Stimulated activated CD8-positive, alpha-beta memory T cell treated with anti-CD3 and anti-CD28 coated beads, Interleukin-4, amount 100 ng/mL, for 4 hours (primary cell): ENCODE results near the gene PPP1R16B.
"Not testable (repeated sequence)": the region's sequence is repeated elsewhere in the genome, so short reads cannot be mapped to it uniquely, and the experiment has no call there.

ENCODE experiments used
- DNase-seq, 2 donors: peaks; one replicate each; pipeline ENCODE4 v3.0.0-alpha.2; 2020; ENCODE audit warnings: low read depth in 2 of 2, low spot score in 1 of 2

Gene PPP1R16B

DNA sequence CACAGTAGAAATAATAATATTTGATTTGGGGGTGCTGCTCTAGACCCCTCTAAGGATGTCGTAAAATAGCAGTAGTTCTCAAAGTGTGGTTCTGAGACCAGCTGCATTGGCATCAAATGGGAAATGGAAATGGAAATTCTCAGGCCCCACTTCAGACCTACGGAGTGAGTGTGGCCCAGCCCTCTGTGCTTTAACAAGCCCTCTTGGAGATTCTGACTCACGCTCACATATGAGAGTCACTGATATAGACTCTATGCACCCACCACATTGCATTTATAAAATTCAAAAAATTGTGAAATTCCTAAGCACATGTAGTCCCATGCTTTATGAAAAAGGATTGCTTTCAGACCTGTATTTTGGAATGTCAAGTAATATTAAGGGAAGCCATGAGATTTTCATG lies 14.2 kb upstream of the PPP1R16B start:
- DNase-seq = no peak

DNA sequence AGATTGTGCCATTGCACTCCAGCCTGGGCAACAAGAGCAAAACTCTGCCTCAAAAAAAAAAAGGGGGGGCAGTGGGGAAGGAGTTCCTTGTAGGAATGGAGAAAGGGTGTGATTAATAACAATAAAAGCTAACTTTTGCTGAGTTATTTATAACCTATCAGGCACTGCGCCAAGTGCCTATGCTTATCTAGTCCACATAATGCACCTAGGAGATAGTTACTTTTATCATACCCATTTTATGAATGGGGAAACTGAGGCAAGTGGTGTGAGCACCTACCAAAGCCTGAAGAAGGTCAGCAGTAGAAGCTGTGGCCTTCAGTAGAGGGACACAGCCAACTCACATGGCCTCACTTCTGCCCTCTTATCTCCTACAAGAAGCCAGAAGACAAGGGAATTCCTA lies 13.6 kb upstream of the PPP1R16B start:
- no peak for DNase-seq

DNA sequence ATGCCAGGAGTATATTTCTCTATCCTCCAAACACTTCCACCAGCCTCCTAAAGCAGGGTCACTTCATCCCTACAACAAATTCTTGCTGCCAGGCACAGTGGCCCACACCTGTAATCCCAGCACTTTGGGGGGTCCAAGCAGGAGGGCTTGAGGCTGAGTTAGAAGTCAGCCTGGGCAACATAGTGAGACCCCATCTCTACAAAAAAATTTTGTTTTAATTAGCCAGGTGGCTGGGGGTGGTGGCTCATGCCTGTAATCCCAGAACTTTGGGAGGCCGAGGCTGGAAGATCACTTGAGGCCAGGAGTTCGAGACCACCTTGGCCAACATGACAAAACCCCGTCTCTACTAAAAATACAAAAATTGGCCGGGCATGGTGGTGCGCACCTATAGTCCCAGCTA lies 11.4 kb upstream of the PPP1R16B start:
- not testable (repeated sequence) for DNase-seq

DNA sequence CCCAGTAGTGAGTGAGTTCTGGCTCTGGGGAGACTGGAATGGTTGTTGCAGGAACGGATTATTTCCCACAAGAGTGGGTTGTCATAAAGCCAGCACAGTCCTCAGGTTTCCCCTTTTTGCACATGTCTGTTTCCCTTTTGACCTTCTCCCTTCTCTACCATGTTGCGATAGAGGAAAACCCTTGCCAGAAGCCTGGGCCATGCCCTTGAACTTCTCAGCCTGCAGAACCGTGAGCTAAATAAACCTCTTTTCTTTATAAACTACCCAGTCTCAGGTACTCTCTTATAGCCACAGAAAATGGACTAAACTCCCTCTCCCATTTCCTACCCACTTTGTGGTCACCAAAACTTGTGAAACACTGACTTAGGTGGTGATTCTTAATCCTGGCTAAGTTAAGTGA lies 7.2 kb upstream of the PPP1R16B start:
- no peak for DNase-seq

DNA sequence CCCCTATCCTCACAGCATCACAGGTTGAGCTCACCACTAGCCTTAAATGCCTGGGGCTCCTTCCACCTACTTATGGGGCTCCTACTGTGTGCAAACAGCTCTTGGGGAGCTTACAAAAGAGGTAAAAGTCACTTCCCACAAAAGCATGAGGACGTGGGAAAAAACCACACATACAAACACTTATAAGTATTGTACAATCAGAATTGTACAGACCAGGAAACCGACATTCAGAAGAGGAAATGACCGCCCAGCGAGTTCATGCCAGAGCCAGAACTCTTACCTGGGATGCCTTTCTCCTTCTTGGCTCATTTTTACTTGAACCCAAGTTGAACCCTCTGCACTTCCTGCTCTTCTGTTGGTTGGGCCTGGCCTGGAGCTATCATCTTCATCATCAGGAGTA lies 6.3 kb upstream of the PPP1R16B start:
- no peak for DNase-seq

DNA sequence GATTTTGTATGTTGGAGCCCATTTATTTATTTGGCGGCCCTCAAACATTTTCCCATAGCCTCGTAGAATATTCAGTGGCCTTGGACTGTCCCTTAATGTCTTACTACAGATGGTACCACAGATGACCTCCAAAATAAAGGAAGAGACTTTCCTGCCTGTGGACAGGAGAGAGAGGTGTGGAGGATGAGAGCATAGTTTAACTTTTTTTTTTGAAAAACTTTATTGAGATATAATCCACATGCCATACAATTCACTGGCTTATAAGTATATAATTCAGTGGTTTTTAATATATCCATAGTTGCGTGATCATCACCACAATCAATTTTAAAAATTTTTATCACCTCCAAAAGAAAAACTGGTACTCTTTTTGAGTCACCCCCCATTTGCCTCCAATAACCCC lies 4.6 kb upstream of the PPP1R16B start:
- DNase-seq = no peak

DNA sequence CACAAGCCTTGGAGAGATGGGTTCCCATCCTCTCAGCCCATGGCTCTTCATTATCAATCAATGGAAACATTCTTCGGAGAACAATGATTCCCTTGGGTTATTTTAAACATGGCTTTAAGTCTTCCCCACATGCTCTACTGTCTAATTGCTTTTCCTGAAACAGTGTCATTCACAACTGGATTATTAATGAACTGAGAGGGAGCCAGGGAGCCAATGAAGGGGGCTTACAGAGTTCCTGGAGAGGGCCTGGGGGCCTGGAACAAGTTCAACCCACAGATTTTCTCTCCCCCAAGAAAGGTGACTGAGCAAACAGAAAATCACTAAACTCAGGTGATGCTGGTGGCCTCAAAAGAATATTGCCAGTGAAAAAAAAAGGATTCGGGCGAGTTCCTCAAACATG lies 1.3 kb upstream of the PPP1R16B start:
- no peak for DNase-seq

DNA sequence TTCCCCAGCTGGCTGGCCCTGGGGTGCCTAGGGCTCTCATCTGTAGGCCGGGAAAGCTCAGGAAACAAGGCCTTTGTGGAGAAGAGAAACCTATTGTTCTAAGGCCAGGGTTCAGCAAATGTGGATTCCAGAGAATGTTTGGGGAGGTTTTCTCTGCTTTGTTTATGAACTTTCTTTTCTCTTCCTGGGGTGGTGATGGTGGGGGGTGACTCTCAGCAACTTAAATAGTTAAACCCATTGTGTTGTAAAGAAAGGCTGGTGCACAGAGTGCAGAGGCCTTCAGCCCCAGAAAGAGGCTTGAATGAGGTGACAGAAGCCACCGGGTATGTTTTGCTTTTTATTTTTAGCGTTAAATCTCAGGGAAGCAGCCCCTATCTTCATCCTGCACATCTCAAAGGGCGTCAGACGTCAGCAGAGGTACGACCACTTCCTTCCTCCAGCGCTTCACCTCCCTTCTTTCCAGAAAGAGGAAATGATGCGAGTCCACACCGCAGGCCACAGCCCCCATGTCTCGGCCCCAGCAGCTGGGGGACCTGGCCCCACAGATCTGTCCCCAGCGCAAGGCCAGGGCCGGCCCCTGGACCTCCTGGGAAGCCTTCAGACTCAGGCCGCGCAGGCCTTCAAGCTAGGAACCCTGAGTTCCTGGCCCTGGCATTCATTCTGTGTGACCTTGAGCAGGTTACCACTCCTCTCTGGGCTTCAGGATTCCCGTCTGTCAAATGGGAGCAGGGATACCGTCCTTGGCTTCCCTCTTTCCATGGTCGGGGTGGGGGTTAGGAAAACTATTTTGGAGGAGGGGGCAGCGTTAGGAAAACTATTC lies 605 bp upstream of the PPP1R16B start:
- DNase-seq = peak; percentile 42 to 55

DNA sequence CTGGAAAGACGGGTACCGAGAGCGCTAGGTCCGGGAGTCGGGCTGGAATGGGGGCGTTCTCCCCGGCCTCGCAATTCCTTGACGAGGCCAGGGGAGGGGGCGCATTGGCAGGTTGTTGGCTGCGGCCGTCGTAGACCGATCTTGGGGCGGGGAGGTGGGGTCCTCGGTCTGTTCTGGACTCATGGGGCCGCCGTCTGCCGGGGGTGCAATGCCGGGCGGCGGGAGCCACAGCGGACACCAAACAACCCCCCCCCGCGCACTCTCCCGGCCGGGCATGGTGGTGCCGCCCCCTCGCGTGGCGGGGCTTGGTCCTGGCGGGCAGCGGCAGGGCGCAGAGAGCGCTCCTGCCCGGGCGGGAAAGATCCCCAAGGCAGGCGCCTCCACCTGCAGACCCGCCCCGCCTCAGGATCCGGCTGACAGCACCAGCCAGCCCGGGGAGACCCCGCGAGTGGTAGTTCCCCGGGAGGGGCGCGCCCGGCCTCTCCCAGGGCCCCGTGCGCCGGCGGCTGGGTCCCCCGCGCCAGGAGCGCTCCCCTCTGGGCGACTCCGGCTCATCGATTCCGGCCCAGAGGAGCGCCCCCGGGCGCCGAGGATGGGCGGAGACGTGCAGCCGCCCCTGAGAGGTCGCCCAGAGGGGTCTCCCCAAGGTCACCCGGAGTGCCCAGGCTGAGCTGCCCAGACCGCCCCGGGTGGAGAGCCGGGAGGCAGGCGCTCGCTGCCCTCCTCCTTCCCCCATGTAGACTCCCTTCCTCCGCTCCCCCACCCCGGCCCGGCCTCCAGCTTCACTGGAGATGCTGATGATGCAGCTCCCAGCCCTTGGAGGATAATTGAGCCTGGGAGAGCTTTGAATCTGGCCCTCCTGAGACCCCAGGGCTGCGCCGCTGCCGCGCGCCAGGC lies 709 bp downstream of the PPP1R16B start:
- DNase-seq = peak in 1 of 2 donors; percentile 9

DNA sequence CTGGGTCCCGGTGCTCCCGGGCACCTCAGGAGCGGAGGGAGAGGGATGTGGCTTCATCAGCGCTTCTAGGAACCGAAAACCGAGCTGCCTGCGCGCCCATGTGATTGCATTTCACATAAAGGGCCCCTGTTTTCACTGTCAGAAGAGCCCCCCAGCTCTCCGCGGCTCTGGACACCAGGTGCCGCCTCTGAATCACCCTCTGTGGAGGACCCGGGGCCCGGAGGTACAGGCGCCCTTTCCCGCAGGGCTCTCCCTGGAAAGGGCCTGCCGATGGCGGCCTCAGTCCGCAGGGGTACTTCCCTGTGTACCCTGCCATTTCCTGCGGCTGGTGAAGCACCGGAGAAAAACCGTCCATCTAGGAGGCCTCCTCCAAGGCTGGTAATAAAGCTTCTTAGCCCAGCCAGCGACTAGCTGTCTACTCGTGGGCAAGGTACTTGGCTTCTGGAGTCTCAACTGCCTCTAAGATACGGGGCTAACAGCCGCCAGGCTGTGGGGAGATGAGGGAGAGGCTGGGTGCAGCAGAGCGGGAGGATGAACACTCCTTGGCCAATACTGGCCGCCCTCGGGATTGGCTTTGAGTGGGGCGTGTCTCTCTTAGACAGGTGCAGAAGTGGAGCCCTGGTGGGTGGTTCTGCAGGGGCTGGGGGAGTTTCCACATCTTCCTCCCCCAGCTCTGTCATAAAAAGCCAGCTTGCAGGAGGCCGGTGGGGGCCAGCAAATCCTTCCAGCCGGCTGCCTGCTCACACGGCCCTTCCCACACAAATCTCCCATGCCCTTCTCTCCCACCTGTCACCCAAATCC lies 1.6 kb downstream of the PPP1R16B start:
- DNase-seq = peak in 1 of 2 donors; percentile 21

DNA sequence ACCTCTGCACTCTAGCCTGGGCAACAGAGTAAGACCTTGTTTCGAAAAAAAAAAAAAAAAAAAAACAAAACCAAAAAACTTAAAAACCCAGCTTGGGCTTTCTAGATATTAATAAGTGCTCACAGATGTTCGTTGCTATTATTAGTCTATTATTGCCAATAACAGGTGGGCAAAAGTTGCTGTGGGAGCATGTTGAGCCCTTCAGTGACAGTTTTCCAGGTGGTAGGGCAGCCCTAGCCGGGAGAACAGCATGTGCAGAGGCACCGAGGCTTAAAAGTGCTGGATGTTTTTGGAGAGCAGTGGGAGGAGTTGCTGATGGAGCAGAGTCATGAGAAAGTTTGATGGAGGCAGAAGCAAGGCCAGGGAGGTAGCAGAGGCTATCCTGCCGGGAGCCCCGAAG lies 4.4 kb downstream of the PPP1R16B start:
- no peak for DNase-seq

DNA sequence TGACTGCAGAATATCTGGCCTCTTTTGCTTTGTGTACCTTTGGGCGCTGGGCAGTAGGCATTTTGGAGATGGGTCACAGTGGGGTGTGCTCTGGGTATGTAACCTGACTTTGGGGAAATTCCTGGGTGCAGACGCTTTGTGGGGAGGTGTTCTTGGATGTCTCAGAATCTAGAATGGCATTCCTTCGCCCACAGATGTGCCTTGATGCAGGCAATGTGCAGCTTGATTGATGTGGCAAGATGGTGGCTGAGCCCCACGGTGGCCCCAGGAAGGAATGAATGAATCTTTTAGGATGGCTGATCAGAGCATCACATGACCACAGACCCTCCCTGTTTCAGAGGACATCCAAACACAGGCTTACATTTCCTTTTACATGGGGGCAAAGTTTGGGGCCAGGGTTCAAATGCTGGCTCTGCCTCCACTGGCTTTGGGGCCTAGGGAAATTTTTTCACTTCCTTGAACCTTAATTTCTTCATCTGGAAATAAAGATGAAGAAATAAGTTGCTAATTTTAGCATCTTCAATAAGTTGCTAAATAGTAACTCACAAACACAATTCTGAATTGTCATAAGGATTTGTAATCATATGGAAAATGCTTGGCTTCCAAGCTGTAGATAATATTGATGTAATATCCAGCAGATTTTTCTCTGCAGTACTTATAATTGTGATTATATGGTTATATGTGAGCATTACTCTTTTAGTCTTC lies 5.6 kb downstream of the PPP1R16B start:
- DNase-seq = no peak

DNA sequence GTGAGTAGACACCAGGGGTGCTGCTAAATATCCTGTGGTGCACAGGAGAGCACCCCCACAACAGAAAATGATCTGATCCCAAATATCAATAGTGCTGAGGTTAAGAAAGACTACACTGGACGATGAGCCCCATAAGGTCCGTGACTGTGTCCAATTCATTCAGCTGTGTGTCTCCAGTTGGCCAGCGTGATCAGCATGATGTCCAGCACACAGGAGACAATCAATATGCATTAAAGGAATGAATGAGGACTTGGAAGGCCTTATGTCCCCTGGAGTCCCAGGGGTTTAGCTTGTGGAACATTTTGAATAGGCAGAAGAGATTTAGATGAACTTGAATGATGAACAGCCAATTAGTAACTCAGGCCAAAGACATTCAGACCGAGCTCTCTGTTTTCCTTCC lies 6.3 kb downstream of the PPP1R16B start:
- DNase-seq = no peak

DNA sequence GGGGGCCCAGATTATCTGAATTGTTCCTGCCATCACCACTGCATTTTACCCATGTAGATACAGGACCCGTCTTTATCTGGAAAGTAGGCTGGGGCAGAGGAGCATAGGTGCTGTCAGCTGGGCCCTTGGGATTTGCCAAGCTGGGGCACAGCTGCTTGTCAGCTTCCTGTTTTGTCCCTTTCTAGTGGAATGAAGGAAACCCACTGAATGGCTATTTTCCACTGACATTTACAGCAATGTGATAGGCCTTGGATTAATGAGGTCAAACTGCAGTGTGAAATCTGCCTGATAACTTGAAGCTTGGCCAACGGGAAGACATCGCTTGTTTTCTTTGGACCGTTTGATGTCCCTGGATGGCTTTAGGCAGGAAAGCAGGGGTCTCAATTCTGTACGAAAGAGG lies 6.7 kb downstream of the PPP1R16B start:
- DNase-seq = no peak

DNA sequence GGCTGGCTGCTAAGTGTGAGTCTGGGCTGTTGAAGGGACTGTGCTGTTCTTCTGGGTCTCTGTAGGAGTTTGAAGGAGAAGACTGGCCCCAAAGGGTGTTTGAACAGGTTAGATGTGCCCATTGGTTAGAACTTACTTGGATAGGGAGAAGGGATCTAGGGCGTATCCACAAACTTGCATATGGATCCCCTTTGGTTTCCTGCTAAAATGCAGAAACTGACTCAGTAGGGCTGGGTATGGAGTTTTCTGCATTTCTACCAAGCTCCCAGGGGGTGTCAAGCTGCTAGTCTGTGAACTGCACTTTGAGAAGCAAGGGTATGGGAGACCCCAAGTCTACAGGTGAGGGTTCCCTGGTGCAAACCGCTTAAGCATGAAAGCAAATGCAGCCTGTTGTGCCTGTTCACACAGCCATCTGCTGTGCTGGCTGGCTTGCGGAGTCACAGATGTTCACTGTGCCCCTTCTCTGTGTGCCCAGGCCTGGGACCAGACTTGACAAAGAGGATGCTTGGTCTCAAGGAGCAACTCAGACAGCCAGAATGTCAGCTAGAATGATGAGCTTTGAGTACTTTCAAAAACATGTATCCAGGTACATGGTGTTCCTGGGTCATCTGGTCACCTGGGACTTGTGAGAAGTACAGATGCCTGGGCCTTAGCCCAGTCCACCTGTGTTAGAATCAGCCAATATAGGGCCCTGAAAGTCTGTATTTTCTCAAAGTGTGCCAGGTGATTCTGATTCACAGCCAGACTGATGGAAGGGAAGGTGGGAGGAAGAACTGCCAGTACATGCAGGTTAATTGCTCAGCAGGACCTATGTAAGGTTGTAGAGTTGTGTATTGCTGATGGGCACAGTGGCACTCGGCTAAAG lies 7.4 kb downstream of the PPP1R16B start:
- no peak for DNase-seq

DNA sequence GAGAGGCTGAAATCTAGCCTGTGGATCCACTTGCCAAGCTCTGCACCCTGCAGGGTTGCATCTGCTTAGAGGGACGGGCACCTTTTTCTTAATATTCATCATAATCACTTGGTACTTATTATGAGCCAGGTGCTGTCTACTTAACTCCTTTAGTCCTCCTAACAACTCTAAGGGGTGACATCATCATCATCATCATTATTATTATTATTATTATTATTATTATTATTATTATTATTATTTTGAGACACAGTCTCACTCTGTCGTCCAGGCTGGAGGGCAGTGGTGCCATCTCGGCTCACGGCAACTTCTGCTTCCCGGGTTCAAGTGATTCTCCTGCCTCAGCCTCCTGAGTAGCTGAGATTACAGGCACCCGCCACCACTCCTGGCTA lies 8.1 kb downstream of the PPP1R16B start:
- not testable (repeated sequence) for DNase-seq

DNA sequence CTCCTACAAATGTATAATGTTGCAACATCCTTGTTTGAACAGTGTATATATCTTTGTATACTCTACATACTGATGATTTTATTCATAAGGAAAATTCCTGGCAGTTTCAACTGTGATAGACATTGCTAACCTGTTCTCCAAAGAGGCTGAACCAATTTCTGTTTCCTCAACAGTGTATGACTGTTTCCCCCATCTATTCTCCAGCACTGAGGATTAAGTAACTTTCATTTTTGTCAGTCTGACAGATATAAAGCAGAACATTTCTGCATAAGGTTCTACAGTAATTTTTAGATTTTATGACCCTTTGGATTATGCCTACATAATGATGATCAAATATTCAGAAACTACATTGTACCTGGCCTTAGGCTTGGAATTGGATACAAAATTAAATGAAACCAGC lies 9.9 kb downstream of the PPP1R16B start:
- DNase-seq = no peak

DNA sequence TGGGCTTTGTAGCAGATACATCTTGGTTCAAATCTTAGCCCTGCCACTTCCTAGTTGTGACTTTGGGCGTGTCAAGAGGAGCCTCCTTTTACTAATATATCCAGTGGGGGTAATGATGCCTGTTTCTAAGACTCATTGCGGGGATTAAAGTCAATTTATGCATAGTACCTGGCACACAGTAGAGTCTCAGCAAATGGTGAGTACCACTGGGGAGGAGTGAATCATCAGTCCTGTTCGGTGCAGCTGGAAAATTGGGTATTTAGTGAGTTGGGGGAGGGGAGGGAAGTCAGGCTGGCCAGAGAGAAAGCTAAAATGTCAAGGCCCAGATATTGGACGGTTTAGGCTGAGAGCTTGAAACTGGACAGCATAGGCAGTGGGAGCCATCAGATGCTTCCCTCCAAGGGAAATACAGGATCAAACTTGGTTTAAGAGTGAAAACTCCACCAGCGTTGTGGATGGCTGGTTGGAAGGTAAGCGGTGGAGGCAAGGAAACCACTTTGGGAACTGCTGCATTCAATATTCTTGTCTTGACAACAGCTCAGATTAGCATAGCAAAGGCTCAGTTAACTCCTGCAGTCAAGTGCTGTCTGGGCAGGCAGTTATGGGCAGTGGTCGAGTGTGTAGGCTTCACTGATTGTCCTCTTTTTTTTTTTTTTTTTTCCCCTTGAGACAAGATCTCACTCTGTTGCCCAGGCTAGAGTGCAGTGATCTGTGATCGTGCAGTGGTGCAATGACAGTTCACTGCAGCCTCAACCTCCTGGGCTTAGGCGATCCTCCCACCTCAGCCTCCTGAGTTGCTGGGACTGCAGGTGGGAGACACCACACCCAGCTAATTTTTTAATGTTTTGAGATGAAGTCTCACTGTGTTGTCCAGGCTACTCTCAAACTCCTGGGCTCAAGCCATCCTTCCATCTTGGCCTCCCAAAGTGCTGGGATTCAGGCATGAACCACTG lies 12.9 kb downstream of the PPP1R16B start:
- DNase-seq = no peak

DNA sequence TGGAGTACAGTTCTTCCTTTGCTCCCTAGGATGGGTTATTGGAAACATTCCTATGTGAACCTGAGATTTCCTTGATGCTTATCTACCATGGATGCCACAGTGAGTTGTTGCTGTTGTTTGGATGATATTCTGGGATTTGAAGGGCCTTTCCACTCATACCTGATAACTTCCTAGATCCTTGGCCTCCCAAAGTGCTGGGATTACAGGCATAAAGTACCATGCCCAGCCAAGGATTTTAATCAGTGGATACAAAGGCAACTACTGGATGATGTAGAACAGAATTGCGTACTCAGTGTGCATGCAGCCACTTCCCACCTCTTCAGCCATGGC lies 20.0 kb downstream of the PPP1R16B start:
- no peak for DNase-seq
